Subcutaneous abdominal adipose tissue (tissue), 5 donors: ENCODE data around the gene CH25H.

Source experiments
- H3K27ac ChIP-seq: one replicate; pipeline ENCODE4 v1.7.0; 2013; ENCODE audit warnings: low read depth, mild to moderate bottlenecking, inconsistent platforms, low read length, moderate library complexity
- H3K27me3 ChIP-seq, 5 donors: one replicate each; pipeline ENCODE4 v1.7.0; 2013; ENCODE audit warnings: low read length in 5 of 5, inconsistent platforms in 1 of 5; ENCODE audit not compliant: control insufficient read depth in 5 of 5, insufficient read depth in 4 of 5
- H3K36me3 ChIP-seq, 5 donors: one replicate each; pipeline ENCODE4 v1.7.0; 2013; ENCODE audit warnings: low read length in 5 of 5; ENCODE audit not compliant: control insufficient read depth in 5 of 5, insufficient read depth in 5 of 5
- H3K4me1 ChIP-seq, 5 donors: one replicate each; pipeline ENCODE4 v1.7.0; 2013; ENCODE audit warnings: low read length in 5 of 5, mild to moderate bottlenecking in 3 of 5, moderate library complexity in 1 of 5; ENCODE audit not compliant: control insufficient read depth in 5 of 5, insufficient read depth in 5 of 5
- H3K4me3 ChIP-seq, 5 donors: one replicate each; pipeline ENCODE4 v1.7.0; 2013; ENCODE audit warnings: low read length in 5 of 5, low read depth in 1 of 5
- H3K9ac ChIP-seq, 5 donors: one replicate each; pipeline ENCODE4 v1.7.0; 2013; ENCODE audit warnings: low read length in 5 of 5, mild to moderate bottlenecking in 4 of 5, moderate library complexity in 3 of 5
- H3K9me3 ChIP-seq, 5 donors: one replicate each; pipeline ENCODE4 v1.7.0; 2013; ENCODE audit warnings: low read length in 5 of 5; ENCODE audit not compliant: control insufficient read depth in 5 of 5
- donor health status: healthy.
- donor health status: healthy.
- donor health status: healthy.
- donor health status: healthy.
- donor health status: healthy.

CH25H gene

DNA sequence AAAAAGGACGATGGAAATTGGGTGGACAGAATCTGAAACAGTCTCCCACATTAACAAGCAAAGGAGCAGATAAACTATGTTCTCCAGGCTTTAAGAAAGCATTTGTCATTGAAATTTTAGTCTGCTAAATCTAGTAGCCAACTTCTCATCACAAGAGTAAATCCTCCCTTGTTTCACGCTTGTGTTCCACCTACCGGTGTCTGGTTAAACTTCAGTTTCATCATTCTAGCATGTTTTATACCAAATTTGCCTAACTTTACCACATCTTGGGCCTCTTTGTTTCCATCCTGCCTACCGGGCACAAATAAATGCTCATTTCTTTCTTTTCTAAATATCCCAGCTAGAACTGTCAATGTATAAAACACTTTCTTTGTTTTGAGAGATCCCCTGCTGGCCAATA lies 38.7 kb upstream of the CH25H start:
- H3K9me3 ChIP-seq: no peaks in the 10 kb centered on the region
- peak overlapping the region in 1 of 5 donors; percentile 33 for H3K9ac ChIP-seq
- H3K4me1 ChIP-seq: peaks cover 7 to 58% (median 40%) of the 10 kb centered on the region in 5 donors
- no peaks in the 10 kb centered on the region for H3K36me3 ChIP-seq
- no peaks in the 10 kb centered on the region for H3K27me3 ChIP-seq
- H3K4me3 ChIP-seq: no peak overlapping the region
- peak overlapping the region; percentile 61 for H3K27ac ChIP-seq

DNA sequence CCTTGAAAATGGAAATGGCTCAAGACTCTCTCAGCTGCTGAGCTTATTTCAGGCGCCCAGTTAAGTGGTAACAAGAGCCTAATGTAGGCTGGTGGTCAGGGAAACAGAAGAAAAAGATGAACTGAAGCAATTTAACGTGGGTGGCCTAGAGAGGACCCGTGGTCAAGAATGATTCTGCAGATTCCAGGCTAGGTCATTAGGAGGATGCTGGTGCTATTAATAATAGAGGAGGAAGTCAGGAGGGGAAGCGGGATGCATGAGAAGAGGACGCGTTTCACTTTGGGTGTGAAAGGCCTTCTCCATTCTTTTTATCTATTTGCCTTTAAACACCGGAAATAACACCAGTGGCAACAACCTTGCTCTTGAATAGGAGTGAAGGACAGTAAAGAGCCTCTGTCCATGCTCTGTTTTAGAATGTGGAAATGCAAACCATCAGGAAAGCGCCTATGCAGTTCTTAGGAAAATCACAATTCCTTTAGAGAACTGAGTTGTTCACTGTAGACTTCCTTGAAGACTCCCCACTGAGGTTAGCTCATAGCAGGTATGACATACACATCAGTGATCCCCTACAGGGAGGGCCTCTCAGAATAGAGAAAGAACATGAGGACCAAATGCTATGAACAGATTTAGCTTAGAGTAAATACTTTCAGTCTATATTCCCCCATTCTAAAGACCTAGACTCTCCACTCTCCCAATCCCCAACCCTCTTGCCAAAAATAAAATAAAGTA lies 35.9 kb upstream of the CH25H start:
- Histone ChIP-seq H3K27me3 (no peaks in the 10 kb centered on the region), H3K4me1 (peaks cover 7 to 55% (median 40%) of the 10 kb centered on the region in 5 donors), H3K27ac (peak overlapping the region; percentile 88), H3K36me3 (peaks cover 3 to 12% (median 9%) of the 10 kb centered on the region in 5 donors), H3K9ac (no peak overlapping the region), H3K4me3 (no peak overlapping the region), H3K9me3 (no peaks in the 10 kb centered on the region)

DNA sequence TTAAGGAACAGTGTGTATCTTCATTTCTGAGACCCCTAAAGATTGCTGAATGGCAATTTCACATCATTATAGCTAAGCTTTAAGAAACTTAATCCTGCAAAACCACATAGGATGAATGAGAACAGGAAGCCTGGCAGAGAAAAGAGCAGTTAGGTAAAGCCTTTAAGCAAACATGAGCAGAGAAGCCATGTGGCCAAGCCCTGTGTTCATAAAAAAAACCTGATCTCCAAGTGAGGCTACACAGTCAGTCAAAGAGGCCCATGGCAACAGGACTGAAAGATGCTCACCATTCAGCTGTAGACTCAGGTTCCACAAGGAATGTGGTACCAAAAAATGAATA lies 35.2 kb upstream of the CH25H start:
- Histone ChIP-seq H3K27me3 (no peaks in the 10 kb centered on the region), H3K9me3 (no peaks in the 10 kb centered on the region), H3K36me3 (peaks cover 6 to 12% (median 9%) of the 10 kb centered on the region in 5 donors), H3K4me1 (peaks cover 7 to 55% (median 40%) of the 10 kb centered on the region in 5 donors), H3K9ac (peak overlapping the region in 2 of 5 donors; percentile 12 to 47), H3K27ac (peak overlapping the region; percentile 88), H3K4me3 (peak overlapping the region in 2 of 5 donors; percentile 2 to 6)

DNA sequence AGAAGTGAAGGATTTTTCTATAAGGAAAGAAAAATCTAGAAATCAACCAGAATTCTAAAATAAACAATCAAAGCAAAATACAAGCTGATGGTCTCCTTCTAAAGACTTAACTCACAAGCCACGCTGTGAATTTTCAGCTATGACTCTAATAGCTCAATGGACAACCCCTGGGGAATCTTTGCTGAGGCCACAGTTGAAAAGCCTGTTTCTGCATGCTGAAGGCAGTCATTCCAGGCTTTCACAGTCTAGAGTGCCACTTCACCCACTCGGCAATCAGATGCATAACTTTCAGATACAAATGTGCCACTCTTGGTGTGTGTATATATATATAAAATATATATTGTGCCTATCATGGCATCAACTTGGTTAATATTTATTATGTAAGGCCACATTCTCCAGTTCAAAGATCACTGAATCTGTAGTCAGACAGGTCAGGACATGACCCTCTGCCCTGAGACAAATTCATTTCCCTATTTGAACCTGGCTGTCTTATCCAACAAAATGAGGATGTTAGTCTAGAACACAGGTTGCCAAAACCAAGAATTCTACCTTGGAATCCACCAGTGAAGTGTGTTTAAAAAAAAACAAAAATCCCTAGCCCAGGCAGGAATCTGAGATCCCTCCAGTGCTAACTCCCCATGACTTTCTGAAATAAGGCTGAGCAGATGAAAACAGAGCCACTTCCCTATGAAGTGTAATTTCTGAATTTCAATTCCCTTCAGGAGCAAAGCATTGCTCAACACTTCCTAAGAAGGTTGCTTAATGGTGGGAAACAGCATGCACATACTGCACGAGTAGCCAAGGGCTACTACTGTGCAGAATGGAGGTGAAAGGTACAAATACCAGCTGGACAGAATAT lies 34.6 kb upstream of the CH25H start:
- H3K4me1 ChIP-seq: peaks cover 7 to 55% (median 40%) of the 10 kb centered on the region in 5 donors
- H3K4me3 ChIP-seq: peak overlapping the region in 1 of 5 donors; percentile 2
- peaks cover 6 to 12% (median 9%) of the 10 kb centered on the region in 5 donors for H3K36me3 ChIP-seq
- H3K9me3 ChIP-seq: no peaks in the 10 kb centered on the region
- H3K27me3 ChIP-seq: no peaks in the 10 kb centered on the region
- H3K27ac ChIP-seq: peak overlapping the region; percentile 88
- peak overlapping the region in 3 of 5 donors; percentile 12 to 60 (median 39) for H3K9ac ChIP-seq

DNA sequence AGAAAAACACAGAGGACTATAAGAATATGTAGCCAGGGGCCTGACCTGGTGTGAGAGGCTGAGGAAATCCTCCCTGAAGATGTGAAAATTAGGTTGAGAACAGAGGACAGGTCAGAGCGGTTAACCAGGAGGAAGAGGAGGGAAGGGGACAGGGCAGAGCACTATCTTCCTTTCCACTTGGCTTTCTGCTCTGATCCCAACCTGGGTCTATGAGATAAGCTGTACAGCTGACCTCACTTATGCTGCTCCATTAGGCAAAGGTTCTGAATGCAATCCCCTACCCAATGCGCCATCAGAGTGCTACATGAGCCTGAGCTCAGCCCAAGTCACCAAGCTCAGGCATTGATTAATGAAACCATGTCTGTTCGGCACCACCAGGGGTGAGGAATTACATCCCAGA lies 33.9 kb upstream of the CH25H start:
- Histone ChIP-seq H3K4me3 (no peak overlapping the region), H3K27ac (peak overlapping the region; percentile 88), H3K4me1 (peaks cover 7 to 55% (median 40%) of the 10 kb centered on the region in 5 donors), H3K9me3 (no peaks in the 10 kb centered on the region), H3K27me3 (no peaks in the 10 kb centered on the region), H3K9ac (peak overlapping the region in 2 of 5 donors; percentile 27 to 66), H3K36me3 (peaks cover 6 to 12% (median 9%) of the 10 kb centered on the region in 5 donors)

DNA sequence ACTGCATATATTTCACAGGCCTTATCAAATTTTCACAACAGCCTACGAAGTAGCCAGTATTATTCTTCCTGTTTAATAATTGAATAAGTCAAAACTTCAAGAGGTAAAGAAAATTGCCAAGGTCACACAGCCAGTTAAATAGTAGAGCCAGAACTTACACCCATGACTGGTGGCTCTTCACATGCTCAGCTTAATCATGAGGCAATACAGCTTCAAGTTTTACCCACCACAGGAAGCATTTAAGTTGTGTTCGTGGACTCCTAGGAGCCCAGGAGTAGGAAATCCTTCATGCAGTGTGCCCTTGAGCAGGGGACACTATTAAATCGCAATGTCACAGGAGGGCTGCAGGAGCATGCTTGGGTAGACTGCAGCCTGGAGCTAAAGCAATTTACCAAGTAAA lies 33.4 kb upstream of the CH25H start:
- Histone ChIP-seq H3K27ac (peak overlapping the region; percentile 88), H3K9me3 (no peaks in the 10 kb centered on the region), H3K4me1 (peaks cover 8 to 59% (median 45%) of the 10 kb centered on the region in 5 donors), H3K9ac (no peak overlapping the region), H3K36me3 (peaks cover 6 to 12% (median 9%) of the 10 kb centered on the region in 5 donors), H3K27me3 (no peaks in the 10 kb centered on the region), H3K4me3 (no peak overlapping the region)

DNA sequence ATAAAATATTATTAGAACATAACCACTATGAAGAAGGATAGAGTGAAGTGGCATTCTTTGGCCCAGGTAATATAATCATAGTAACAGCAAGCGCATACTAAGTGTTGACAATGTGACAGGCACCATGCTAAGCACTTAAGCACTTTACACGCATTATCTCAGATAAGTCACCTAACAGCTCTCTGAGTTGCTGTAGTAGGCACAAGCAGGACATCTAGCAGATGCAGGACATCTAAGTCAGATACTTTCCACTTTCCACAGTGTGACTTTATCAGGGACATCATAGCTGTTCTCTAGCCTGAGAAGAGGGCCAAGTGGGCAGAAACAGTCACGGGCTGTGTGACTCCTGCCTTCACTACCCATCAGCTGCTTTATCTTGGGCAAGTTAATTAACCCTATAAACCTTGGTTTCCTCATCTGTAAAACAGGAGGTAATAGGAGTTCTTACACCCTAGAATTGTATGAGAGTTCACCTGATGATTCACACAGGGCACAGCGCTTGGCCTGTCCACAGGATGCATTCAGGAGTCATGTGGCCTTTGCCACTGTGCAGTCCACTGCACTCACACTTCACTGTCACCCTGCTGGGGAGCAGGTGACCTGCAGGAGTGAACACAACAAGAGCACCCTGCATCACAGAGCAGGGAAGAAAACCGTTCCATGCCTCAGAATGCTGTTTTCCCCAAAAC lies 32.0 kb upstream of the CH25H start:
- H3K36me3 ChIP-seq: peaks cover 6 to 13% (median 9%) of the 10 kb centered on the region in 5 donors
- H3K27me3 ChIP-seq: no peaks in the 10 kb centered on the region
- H3K4me1 ChIP-seq: peaks cover 19 to 58% (median 53%) of the 10 kb centered on the region in 5 donors
- peak overlapping the region; percentile 18 for H3K27ac ChIP-seq
- no peaks in the 10 kb centered on the region for H3K9me3 ChIP-seq
- no peak overlapping the region for H3K9ac ChIP-seq
- H3K4me3 ChIP-seq: no peak overlapping the region

DNA sequence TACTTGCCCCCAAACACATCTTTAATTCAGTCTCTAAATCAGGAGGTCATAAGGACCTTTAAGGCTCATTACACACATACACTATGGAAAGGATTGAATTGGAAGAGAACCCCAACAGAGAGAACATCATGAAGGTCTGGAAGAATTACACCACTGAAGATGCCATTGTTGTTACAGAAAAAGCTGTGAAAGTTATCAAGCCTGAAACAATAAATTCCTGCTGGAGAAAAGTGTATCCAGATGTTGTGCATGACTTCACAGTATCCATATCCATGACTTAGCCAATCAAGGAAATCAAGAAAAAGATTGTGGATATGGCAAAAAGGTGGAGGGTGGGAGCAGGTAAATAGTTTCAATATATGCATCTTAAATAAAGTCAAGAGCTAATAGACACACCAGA lies 30.7 kb upstream of the CH25H start:
- Histone ChIP-seq H3K9ac (no peak overlapping the region), H3K4me1 (peaks cover 22 to 56% (median 49%) of the 10 kb centered on the region in 5 donors), H3K36me3 (peaks cover 6 to 16% (median 9%) of the 10 kb centered on the region in 5 donors)

DNA sequence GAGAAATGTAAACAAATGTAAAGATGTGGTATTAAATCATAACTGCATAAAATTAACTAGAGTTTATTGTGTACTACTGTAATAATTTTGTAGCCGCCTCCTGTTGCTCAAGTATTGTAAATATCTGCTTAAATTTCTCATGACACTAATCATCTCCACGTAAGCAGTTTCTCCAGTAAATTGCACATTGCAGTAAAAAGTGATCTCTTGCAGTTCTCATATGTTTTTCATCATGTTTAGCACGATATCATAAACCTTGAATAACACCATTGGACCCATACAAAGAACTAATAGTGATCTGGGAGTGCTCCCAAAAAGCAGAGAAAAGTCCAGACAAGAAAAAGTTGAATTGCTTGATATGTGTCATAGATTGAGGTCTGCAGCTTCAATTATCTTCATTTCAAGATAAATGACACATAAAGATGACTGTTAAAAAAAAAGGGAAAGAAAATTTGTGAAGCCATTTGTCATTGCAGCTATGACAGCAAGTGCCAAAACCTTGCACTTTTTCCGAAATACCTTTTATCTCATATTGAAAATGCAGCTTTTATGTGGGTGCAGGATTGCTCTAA lies 29.2 kb upstream of the CH25H start:
- peak overlapping the region; percentile 21 for H3K27ac ChIP-seq
- no peaks in the 10 kb centered on the region for H3K27me3 ChIP-seq
- no peaks in the 10 kb centered on the region for H3K9me3 ChIP-seq
- peaks cover 7 to 22% (median 11%) of the 10 kb centered on the region in 5 donors for H3K36me3 ChIP-seq
- peaks cover 18 to 42% (median 34%) of the 10 kb centered on the region in 5 donors for H3K4me1 ChIP-seq
- no peak overlapping the region for H3K9ac ChIP-seq
- no peak overlapping the region for H3K4me3 ChIP-seq

More for the DNA sequence above, 30.7 kb upstream of the CH25H start:
- Histone ChIP-seq H3K4me3 (no peak overlapping the region), H3K27me3 (no peaks in the 10 kb centered on the region), H3K9me3 (no peaks in the 10 kb centered on the region), H3K27ac (no peak overlapping the region)
